KG1 (cell line): ENCODE data around the gene ANAPC16.
"Not testable (repeated sequence)": the region's sequence is repeated elsewhere in the genome, so short reads cannot be mapped to it uniquely, and the experiment has no call there.

ENCODE experiments used
- DNase-seq: peaks from one replicate; lab custom pipeline; 2025; lab: John Stamatoyannopoulos, UW

Gene ANAPC16

DNA sequence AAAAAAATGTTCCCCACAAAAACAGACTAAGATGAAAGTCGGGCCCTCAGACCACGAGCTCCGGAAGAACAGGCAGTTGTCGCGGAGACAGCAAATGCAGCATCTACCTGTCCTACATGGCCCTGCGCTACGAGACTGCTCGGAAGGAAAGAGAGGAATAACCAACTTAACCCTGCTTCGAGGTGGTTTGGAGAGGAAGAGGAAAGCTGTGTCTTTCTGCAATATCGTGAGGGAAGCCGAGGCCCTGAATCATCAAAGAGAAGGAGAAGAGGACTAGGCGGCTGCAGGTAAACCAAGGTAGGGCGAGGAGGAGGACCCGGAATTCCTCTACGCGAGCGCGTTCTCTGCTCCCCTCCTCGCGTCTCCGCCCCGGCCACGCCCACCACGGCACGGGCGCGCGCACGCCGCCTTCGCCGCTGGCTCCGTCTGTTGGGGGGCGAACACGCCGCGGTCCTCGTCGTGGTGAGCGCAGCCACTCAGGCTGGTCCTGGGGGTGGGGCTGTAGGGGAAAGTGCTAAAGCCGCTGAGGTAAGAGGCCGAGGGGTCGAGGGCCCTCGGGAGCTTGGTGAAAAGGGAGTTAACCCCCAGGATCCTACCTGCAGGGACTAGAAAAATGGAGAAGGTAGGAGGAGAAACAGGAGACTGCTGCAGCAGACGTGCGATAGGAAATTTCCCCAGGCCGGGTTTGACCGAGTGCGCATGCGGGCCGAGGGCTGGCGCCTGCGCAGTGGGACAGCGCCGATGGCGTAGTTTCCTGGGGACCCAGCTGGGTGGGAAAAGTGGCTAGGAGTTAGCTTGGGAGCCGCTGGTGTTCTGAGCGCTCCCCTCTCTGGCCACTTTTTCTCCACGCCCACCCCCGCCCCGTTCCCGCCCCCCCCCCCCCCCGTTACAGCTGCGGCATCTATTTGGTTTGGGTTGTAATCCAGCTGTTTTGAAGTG lies at the start of gene ANAPC16, which contains the start of gene ASCC1:
ANAPC16 (plus strand) TSS at position 402 of the 939 bp plus-strand sequence. CDS start 7,903 bp downstream, outside the sequence.
ASCC1 (minus strand) TSS at position 666 of the 939 bp plus-strand sequence. CDS start 2,978 bp downstream, outside the sequence.
- peak; percentile 94 for DNase-seq

DNA sequence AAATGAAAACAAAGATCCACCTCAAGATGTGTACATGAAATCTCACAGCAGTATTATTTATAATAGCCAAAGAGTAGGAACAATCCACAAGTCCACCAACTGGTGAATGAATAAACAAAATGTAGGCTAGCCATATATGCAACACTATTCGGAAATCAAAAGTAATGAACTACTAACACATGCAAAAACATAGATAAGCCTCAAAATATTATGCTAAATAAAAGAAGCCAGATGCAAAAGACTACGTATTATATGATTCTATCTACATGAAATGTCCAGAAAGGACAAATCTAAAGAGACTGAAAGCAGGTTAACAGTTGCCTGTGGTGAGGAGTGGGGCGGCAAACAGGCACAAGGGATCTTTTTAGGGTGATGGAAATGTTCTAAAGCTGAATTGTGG lies 48.7 kb upstream of the ANAPC16 start:
- no peak for DNase-seq

DNA sequence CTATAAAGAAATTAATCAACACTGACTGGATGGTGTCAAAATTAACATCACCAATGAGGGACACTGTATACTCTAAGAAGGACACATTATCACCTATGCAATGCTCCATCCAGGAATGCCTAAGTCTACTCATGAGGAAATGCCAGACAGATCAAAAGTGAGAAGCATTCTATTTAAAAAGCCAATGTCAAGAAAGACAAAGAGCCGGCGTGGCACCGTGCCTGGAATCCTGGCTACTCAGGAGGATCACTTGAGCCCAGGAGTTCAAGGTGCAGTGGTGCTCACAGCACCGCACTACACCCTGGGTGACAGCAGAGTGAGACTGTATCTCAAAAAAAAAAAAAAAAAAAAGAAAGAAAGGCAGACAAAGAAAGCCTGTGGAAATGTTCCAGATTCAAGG lies 45.5 kb upstream of the ANAPC16 start:
- DNase-seq: no peak

DNA sequence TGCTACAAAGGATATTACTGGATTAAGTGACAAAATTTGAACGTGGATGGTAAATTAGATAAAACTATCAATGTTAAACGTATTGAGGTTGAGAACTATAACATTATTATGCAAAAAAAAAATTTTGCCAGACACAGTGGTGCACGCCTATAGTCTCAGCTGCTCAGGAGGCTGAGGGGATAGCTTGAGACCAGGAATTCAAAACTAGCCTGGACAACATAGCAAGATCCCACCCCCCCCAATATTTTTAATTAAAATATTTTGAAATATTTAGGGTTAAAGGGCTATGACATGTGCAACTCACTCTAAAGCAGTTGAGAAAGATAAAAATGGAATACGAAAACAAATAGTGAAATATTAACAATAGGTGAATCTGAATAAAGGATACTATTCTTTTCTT lies 45.1 kb upstream of the ANAPC16 start:
- no peak for DNase-seq

DNA sequence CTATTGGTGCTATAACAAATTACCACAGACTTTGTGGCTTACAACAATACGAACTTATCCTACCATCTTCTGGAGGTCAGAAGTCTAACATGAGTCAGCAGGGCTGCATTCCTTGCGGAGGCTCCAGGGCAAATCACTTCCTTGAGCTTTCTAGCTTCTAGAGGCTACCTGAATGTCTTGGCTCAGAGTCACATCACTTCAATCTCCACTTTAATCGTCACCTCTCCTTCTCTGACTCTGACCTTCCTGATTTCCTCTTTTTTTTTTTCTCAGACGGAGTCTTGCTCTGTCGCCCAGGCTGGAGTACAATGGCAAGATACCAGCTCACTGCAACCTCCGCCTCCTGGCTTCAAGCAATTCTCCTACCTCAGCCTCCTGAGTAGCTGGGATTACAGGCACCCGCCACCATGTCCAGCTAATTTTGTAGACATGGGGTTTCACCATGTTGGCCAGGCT lies 44.6 kb upstream of the ANAPC16 start:
- no peak for DNase-seq

DNA sequence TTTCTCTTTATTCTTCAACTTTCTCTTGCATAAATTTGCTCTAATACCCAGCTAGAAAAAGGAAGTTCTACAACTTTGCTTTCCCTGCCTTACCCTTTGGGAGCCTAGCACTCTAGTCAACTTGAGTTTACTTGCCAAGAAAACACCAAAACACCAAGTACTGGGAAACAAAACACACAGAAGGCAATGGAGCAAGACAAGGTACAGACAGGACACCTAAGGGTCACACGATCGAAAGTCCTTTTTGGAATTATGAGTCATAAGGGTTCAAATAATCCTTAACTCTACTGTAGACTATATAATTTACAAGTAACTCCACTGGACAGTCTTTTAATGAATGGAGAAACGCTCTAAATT lies 42.6 kb upstream of the ANAPC16 start:
- DNase-seq: no peak

DNA sequence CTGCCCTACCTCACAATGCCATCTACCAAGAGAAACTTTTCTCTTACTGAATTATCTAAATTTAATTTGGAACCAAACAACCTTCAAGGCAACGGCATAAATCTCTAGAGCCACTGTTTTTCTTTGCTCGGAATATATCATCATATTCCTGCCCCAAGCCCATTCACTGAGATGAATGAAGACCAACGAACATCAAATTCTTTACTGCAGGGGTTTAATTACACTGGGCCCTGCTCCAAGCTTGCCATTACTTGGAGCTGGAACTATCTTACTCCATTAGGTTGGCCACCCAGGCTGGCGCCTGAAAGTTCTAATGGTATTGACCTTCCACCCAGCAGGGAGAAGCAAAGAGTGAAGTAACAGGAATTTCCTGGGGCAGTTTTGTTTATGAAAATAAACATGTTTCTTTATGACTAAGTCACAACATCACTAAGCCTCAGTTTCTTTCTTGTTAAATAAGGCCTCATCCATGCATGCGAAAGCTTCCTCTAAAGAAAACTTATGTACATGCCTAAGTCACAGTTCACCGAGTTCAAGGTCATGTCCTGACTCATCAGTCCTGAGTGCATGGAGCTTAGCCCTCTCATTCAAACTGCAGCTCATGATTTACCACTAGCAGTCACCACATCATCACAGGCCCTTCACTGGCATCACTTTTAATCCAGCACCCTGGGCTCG lies 42.1 kb upstream of the ANAPC16 start:
- no peak for DNase-seq

DNA sequence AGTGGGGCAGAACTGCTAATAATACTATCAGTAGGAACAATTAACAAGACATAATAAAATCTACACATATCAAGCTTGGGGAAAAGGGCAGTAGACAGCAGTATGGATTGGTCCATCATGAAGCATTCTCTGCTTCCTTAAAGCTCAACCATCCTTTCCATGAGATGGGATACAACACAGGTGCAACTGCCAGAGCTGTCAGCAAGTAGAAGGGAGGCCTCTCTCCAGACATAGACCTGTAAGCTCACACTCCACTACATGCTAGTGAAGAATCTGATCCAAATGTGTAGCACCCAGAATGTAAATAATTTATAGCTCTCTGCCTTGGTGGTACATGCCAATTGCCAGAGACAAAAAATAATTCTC lies 41.5 kb upstream of the ANAPC16 start:
- DNase-seq: no peak

DNA sequence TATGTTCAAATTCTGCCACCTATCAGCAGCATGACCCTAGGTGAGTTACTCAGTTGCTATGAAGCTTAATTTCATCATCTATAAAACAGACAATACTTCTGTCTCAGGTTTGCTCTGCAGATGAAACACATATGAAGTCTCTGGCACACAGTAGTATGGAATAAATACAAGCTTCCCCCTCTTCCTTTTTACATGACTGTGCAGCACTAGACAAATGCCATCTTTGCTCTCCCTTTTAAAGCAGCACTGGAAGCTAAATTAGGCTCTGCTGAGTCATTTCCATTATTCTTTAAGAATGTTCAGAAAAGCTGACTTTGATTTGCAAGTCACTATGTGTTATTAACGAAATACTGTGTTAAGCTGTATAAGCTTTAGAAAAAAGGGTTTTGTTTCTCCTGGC lies 40.7 kb upstream of the ANAPC16 start:
- no peak for DNase-seq

DNA sequence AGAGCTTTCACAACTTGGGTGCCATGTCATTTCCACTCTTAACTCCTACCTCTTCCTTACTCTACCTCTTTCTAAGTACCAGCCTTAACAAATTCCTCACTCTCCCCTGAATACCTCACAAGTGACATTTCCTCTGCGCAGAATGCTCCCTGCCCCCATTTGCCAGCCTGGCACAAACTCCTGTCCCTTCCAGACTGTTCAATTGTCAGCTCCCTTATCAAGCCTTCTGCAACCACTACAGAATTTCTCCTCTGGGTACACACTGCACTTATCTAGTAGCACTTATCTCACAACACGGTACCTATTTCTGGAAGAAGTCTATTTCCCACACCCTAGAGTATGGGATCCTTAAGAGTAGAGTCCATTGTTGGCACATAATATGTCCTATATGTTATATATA lies 39.1 kb upstream of the ANAPC16 start:
- DNase-seq: no peak

DNA sequence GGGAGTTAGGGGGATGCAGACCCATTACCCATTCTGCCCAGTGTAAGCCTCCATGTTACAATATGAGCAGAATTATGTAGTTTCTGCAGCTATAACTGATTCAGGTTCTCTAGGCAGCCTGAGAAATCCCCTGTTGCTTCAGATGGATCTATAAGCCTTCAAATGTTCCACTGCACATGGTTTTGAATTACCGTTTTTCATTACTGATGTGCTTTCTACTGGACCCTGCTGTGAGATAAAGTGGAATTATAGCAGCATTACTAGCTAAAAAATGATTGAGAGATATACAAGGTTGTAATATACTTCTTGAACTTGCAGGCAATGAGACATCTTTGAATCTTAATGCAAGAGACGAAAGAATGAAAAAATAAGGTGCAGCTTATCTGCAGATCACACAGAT lies 38.4 kb upstream of the ANAPC16 start:
- DNase-seq: no peak

DNA sequence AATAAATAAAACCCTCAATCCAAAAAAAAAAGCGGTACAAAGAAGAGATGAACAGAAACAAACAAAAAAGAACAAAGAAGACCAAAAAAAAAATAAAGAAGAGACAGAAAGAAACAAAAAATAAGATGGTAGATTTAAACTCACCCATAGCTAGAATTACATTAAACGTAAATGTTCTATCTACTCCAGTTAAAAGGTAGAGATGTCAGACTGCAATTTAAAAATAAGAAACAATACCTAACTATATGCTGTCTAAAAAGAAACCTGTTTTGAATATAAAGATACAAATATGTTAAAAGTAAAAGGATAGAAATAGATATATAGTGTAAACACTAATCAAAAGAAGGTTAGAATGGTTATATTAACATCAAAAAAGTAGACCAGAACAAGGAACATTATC lies 31.7 kb upstream of the ANAPC16 start:
- DNase-seq: no peak

DNA sequence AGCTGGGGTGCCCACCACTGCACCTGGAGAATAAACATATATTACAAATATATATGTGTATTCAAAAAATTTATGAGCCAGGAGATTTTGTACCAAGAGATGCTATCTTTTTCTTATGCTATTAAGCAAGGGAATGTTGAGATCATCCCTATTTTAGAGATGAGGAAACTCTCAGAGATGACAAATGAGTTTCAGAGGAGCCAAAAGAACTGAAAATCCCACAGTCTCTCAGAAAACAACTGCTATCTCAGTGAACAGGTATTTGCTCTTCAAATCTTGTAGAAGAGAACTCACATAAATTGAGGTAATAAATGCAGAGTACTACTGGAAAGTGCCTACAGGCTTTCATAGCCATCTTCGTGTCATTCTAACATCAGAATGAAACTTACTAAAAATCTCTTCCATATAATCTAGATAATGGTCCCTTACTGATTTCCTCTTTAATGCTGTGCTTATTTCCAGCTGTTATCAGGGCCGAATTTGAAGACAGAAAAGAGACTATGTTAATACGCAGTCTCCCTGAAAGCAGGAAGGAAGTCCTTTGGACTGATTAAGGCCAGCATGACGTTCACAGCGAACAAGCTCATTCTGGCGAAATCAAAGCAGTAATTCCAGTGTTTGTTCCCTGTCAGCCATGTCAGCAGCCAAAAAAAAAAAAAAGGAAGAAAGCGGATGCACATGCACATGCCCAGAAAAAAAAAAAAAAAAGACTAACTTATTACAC lies 29.4 kb upstream of the ANAPC16 start:
- no peak for DNase-seq

DNA sequence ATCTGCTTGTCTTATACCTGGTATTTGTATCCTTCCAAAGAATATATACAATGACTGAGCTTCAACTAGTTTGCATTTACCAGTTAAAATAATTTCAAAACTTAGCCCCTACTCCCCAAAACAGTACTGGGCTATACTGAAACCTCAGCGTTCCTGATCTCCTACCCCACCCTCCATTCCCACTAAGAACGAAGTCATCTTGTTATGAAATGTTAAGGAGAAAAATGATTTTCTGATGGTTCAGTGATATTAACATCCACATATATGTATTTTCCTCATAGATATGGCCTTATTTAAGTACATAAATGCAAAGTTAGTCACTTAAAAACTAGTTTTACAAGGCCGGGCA lies 28.9 kb upstream of the ANAPC16 start:
- DNase-seq: no peak

DNA sequence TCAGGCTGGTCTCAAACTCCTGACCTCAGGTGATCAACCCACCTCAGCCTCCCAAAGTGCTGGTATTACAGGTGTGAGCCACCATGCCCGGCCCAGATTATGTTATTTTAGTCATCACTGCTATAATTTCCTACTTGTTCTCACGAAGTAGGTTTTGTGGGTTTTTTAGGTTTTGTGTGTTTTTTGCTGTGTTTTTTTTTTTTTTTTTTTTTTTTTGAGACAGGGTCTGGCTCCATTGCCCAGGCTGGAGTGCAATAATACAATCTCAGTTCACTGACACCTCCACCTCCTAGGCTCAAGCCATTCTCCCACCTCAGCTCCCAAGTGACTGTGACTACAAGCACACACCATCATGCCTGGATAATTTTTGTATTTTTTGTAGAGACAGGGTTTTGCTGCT lies 20.9 kb upstream of the ANAPC16 start:
- DNase-seq: no peak

DNA sequence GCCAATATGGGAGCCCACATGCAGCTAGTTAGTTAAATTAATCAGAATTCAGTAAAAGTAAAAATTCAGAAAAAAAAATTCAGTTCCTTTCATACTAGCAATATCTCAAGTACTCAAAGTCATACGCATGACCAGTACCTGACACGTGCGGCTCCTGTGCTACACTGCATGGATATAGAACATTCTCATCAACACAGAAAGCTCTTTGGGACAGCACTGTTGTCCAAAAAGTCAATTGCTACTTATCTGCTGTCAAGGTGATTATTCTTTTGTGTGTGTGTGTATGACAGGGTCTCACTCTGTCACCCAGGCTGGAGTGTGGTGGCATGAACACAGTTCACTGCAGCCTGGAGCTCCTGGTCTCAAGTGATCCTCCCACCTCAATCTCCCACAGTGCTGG lies 14.9 kb upstream of the ANAPC16 start:
- no peak for DNase-seq

DNA sequence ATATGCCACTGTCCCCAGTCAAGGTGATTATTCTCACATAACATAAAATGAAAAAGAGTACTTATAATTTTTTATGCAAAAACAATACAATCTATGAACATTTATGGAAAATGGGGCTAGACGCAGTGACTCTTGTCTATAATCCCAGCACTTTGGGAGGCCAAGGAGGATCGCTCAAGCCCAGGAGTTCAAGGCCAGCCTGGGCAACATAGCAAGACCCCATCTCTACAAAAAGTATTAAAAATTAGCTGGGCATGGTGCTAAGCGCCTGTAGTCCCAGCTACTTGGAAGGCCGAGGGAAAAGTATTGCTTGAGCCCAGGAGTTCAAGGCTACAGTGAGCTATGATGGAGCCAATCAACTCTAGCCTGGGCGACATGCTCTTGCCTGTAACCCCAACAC lies 14.5 kb upstream of the ANAPC16 start:
- DNase-seq: no peak

DNA sequence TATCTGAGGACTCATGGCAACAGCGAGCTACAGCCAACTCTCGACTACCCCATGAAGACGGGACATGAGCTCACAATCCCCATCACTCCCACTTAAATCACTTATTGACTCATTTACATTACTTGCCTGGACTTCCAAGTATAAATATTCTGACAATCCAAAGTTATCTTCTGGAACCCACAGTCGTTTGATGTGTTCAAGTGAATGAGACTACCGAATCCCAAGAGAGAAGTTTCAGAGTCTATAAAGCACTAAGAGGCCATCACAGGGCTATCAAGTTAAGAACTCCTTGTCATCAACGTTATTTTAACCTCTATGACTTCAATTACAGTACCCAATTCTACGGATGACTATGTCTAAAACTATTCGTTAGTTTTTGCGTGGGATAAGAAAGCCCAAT lies 11.5 kb upstream of the ANAPC16 start:
- no peak for DNase-seq

DNA sequence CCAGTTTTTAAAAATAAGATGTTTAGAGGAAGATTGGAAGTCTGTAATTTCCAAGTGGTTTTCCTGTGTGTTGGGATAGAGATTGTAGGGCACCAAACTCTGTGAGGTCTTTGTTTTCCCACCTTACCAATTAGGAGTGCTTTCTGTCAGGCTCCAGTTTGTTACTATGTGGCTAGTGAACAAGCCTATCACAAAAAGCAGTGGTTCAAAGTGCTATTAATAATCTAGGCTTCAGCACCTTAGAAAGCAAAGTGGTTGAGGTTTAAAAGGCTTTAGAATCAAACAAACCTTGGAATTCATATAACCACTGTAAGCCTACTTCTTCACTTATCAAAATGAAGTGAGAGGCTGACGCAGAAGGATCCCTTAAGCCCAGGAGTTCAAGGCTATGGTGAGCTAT lies 11.1 kb upstream of the ANAPC16 start:
- DNase-seq: no peak

DNA sequence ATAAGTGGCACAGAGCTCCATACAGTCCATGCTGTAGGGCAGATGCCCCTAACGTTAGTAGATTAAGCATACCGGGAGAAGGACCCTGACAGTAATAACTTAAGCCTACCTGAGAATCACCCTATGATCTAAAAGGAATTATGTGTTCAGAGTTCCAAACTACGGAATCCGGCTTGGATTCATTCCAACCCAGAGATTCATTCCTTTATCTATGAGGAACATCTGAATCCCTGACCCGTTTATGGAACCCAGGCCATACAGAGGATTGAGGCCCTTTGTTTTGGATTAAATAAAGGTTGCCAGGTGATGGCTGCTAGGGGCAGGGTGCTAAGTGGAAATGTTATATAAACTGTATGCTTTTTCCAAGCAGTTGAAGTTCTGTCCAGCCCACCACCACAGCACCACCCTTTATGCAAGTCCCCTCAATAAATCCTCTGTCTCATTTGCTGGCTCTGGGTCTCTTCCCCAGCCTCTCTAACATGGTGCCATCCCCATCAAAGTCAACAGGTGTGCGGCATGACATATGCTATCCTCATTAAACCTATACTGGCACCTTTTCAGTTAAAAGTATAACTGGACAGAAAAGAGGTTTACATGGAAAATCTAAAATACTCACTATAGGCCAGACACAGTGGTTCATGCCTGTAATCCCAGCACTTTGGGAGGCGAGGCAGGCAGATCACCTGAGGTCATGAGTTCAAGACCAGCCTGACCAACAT lies 9.1 kb upstream of the ANAPC16 start:
- no peak for DNase-seq

DNA sequence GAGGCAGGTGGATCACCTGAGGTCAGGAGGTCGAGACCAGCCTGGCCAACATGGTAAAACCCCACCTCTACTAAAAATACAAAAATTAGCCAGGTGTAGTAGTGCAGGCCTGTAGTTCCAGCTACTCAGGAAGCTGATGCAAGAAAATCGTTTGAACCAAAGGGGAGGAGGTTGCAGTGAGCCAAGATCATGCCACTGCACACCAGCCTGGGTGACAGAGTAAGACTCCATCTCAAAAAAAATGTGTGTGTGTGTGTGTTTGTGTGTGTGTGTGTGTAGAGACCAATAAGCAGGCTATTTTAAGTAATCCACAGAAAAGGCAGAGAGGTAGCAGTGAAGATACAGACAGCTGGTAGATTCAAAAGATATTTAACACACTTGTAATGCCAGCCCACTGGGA lies 7.3 kb upstream of the ANAPC16 start:
- DNase-seq: not testable (repeated sequence)

DNA sequence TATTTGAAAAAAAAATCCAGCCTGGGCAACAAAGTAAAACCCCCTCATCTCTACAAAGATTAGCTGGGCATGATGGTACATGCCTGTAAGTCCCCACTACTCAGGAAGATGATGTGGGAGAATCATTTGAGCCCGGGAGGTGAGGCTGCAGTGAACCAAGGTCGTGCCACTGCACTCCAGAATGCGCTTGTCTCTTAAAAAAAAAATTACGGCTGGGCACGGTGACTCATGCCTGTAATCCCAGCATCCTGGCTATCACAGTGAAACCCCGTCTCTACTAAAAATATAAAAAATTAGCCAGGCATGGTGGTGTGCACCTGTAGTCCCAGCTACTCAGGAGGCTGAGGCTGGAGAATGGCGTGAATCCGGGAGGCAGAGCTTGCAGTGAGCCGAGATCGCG lies 4.4 kb upstream of the ANAPC16 start:
- not testable (repeated sequence) for DNase-seq
